Measurements from ENCODE around the gene KRTAP4-4. TPM values are rescaled to one million over a fixed set of nuclear protein-coding genes. Genes with fewer than 3 reads are reported as not detected.

The KRTAP4-4 gene
- total and polyA plus RNA-seq, 2 of the 8 experiments (the other 6 are each of a cell fraction or from before 2014, with no cell fraction given): not detected

DNA sequence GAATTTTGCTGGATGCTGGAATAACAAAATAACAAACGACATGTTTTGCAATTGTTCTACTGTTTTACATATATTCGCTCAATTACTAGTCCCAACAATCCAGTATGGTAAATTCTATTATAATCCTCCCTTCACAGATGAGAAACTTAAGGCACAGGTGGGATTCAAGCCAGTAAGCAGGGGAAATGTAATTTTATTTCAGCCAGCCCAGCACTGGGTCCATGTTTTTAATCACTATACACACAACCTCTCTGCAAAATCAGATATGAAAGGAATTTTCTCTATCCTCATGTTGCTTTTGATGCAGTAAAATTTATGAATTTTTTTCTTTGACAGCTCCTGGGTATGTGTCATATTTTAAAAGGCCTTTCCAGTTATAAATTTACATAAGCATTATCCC lies 15.3 kb downstream of the KRTAP4-4 start (continued):
- TF ChIP-seq SP4 (IDR thresholded peaks at IDR 0.05; ENCODE audit: low read length) (no peak), GTF2F1 (IDR thresholded peaks at IDR 0.05; ENCODE audit: borderline replicate concordance, low read depth, low read length) (no peak), CHD1 (IDR thresholded peaks at IDR 0.05; ENCODE audit: low read depth, low read length) (no peak), KDM5A (IDR thresholded peaks at IDR 0.05; ENCODE audit: low read length) (no peak), BCL11A (IDR thresholded peaks at IDR 0.05; ENCODE audit: low read depth in 2 of 2, low read length in 2 of 2) (no peak), POU5F1 (IDR thresholded peaks at IDR 0.05; ENCODE audit: low read depth, low read length) (no peak), SIX5 (IDR thresholded peaks at IDR 0.05; ENCODE audit: low read depth, low read length) (no peak), TCF12 (IDR thresholded peaks at IDR 0.05; ENCODE audit: low read depth, low read length) (no peak)

Measured in H1 (cell line).